GM21723 (cell line): ENCODE measurements around the gene ATG3.
"Not testable (repeated sequence)": the region's sequence is repeated elsewhere in the genome, so short reads cannot be mapped to it uniquely, and the experiment has no call there.

Experiments used
- ATAC-seq: cut with Tn5 transposase; IDR thresholded peaks from one replicate; pipeline ENCODE4 v1.9.1; 2021; ENCODE audit warnings: mild to moderate bottlenecking, moderate library complexity; ENCODE audit not compliant: unreplicated experiment

ATG3 gene

DNA sequence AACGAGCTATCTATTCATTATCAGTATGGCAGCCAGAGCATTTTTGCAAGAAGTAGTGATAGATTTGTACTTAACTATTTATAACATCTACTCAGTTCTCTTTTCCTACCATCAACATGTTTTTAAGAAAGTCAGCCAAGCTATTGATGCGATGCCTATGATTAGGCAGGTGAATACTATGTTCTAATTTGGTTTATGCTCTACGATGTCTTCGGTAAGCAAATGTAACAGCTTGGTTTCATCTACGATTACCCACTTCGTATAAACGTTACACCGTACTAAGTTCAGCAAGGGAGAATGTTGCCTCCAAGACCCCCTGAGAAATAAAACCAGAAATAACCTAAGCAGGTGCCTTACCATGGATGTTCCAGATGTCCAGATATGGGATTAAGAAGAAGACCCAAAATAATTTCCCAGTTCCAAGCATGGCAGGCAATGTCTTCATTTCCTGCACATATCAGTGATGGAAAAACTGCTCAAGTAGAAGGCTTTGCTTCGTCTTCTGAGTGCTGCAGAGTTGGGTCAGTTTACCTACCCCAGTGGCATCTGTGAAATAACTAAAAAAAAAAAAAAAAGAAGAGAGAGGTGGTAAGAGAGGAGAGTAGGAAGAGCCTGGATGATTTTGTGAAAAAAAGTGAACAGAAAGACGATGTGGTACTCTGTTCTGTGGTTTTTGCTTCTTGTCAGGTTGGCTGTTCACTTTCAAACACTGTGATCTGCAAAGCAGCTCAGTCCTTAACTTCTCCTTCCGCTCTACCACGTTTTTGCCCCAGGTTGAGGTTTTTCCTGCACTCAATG lies 62.6 kb downstream of the ATG3 start, which contains the start of gene BTLA:
Gene BTLA, minus strand, starts transcription at position 559 of the 798 bp plus-strand sequence. Its CDS starts 114 bp downstream, at position 445.
- peak; percentile 63 for ATAC-seq

DNA sequence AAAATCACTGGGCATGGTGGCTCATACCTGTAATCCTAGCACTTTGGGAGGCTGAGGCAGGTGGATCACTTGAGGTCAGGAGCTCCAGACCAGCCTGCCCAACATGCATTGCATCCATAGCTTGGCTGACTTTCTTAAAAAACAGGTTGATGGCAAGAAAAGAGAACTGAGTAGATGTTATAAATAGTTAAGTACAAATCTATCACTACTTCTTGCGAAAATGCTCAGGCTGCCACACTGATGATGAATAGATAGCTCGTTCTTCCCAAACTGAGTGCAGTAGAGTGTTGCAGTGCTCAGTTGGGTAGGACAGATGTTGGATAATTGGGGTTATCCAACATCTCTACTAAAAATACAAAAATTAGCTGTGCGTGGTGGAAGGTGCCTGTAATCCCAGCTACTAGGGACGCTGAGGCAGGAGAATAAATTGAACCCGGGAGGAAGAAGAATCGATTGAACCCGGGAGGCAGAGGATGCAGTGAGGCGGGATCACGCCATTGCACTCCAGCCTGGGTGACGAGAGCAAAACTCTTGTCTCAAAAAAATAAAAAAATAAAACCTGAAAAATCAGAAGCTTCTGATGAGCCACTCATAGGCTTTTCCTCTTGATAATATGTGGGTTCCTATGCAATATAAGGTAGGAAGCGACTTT lies 63.7 kb downstream of the ATG3 start:
- no peak for ATAC-seq

DNA sequence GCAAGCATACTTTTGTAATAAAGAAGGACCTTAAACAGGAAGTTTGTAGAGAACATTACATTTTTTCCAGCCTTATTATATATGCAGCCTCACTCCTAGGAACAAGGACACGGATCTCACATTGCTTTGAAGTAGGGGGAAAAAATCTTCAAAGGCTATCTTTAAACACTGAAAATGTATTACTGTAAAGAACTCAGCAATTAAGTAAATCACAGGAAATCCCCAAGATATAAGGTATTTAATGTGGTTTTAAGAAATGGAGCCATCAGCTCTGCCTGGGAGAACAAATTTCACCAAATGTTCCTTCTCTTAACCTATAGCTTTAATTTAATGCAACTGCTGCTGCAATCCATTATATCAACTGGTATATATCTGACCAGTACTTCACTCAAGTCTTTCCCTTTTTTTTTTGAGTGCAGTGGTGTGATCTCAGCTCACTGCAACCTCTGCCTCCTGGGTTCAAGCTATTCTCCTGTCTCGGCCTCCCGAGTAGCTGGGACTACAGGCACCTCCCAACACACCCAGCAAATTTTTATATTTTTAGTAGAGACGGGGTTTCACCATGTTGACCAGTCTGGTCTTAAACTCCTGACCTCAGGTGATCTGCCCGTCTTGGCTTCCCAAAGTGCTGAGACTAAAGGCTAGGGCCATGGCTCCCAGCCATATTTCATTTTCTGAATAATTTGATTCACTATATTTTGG lies 65.2 kb downstream of the ATG3 start:
- ATAC-seq = no peak

DNA sequence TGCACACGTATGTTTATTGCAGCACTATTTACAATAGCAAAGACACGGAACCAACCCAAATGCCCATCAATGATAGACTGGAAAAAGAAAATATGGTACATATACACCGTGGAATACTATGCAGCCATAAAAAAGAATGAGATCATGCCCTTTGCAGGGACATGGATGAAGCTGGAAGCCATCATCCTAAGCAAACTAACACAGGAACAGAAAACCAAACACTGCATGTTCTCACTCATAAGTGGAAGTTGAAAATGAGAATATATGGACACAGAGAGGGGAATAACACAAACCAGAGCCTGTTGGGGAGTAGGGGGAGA lies 67.4 kb downstream of the ATG3 start:
- not testable (repeated sequence) for ATAC-seq

DNA sequence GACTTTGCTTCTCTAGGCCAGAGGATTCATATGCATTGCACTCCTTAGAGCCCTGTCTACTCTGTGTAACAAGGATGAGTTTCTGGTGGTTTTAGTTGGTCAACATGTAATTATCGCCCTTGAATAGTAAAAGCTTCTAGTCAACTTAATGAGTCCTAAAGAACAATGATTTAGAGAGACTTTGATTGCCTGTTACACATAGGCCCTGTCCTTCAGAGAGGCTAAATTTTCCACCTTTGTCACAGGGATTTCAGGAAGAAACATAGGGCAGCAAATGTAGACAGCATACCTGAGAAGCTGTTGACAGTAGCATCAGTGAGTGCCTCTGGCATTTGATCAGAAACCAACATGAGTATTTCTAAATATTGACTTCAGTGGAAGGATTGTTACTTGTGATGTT lies 69.6 kb downstream of the ATG3 start:
- ATAC-seq = no peak

DNA sequence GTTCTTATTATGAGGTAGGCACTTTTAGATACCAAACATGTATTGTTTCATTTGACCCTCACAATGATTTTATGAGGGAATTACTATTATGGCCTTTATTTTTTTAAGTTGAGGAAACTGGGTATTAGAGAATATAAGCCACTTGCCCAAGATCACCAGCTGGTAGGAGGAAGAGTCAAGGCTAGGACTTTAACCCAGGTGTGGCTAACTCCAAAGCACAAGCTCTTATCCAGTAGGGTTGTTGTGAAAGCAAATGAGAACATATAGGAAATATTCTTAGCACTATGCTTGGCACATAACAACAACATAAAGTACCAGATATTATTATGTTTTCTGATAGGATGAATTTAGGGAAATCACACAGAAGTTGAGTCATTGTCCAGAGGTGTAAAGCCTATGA lies 70.4 kb downstream of the ATG3 start:
- ATAC-seq = no peak

DNA sequence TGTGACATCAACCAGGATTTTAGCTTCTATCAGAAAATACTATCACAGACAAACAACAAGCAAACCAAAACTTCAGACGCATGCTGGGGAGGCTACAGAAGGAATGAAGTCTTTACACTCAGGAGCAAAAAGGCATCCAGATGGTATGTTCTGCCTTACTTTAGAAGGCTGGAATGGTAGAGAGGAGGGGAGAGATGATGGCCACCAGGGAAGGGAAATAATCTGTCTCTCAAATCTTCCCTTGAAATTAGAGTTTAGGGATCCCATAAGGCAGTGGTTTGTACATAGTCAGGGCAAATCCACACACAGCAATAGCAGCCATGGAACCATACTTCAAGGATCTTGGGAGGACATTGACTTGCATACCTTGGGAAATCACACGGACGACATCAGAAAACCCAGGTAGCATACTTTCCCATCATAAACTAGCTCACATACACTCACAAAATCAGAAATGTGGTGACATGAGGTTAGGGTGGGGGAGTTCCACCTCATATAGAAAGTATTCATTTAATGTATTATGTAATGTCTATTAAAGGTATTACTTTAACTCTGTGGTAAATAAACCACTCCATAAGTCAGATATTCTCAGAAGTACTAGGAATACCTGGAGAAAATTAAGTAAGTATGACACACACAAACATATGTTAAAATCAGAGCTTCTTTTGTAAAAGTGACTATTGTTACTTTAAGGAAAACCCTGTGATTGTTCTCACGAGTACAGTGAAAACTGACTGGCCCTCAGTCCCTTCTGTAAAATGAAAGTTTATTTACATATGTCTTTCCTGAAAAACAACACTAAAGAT lies 71.9 kb downstream of the ATG3 start:
- peak; percentile 59 for ATAC-seq

DNA sequence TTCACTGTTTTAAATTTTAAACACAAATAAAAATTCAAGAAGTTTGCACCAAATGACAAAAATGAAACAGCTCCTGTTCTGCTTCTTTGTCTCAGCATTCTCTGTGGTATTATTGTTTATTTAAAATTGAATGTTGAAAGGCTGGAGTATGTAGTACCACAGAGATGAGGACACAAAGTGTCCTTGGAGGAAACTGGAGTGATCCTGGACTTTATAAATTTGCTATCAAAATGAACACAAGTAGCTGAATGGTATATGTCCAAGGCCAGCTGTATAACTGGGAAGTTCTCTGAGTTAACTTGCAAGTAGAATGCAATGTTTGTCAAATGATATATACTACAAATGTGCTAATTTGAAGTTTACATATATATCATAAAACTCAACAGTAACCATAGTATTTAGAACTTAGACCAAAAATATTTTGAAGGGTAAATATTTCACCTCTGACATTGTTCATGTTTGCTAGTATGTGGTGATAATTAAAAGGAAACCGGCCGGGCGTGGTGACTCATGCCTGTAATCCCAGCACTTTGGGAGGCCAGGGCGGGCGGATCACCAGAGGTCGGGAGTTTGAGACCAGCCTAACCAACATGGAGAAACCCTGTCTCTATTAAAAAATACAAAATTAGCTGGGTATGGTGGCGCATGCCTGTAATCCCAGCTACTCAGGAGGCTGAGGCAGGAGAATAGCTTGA lies 74.8 kb downstream of the ATG3 start:
- no peak for ATAC-seq

DNA sequence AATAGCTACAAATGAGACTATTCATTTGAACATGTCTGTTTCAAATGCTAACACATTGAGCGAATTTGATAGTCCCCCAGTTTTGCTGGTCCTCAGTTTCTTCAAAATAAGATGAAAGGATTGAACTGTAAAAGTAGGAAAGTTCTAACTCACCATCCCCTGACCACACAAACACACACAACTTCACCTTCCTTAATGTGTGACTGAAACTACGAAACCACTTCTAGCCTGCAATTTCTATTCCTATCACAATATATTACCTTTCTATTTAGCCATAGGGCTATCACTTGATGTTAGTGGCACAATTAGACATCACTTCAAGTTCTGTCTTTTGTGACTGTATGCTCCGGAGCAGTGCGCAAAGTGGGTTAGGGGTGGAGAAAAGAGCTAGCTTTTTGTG lies 77.4 kb downstream of the ATG3 start:
- ATAC-seq = no peak

DNA sequence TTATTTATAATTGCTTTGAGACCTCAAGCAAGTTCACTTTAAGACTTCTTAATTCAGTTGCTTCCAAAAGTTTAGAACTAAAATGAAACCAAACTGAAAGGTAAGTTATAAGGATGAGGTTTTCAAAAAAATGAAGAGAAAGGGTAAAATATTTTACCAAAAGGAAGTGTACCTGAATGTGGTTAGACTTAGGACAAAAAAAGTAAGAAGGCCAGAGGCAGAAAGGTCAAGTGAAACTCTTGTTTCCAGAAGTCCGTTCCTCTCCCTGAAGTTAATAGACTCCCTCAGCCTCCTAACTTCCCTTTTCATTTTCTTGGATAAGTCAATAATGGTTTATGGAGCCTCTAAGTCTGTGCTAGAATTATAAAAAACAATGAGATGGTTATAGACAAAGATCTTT lies 79.1 kb downstream of the ATG3 start:
- peak; percentile 58 for ATAC-seq
